Measurements from ENCODE around the gene KIAA1210.
"Not testable (repeated sequence)": the region's sequence is repeated elsewhere in the genome, so short reads cannot be mapped to it uniquely, and the experiment has no call there.

Gene KIAA1210

DNA sequence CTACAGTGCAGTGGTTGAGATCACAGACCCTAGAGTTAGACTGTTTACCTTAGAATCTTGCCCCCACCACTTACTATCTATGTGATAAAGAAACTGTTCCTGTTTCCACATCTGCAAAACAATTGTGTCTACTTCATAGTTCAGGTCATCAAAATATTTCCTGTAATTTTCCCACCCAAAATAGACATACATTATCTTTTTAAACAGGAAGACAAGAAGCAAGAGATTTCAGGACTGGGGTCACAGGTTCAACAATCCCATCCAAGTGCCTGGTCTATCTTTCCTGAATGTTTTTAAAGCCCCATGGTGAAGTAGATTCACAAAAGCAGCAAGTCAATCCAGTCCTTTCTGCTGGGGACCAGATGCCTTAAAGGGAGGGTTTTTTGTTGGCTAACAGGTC is 96.6 kb downstream of the KIAA1210 start:
- DNase-seq: no peak

DNA sequence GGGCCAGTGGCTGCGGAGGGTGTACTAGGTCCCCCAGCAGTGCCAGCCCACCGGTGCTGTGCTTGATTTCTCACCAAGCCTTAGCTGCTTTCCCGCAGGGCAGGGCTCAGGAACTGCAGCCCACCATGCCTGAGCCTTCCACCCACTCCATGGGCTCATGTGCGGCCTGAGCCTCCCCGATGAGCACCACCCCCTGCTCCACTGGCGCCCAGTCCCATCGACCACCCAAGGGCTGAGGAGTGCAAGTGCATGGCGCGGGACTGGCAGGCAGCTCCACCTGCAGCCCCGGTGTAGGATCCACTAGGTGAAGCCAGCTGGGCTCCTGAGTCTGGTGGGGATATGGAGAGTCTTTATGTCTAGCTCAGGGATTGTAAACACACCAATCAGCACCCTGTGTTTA is 98.0 kb downstream of the KIAA1210 start:
- not testable (repeated sequence) for DNase-seq

DNA sequence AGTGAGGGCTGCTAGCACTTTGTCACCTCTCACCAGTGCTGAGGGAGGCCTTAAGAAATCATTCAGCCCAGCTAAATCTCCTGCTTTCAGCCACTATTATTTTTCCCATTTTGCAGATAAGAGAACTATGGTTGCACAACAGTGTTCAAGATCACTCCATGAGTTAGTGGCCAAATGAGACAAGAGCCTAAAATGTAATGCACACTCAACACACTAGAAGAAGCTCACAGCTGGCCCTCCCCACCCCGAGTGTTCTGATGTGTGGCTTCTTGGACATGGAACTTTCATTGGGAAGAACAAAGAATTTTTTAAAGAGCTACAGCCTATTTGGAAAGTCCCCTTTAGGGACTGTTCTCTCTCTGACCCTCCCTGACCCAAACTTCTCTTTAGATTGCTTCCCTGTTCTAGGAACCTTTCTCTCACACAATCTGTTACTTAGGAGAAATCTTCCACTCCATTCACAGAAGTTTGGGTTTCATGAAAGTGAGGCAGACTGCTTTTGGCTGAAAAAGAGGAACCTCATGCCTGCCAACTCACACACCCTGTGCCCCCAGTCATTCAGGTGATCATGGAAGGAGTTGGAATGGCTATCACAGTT is 98.8 kb downstream of the KIAA1210 start:
- DNase-seq: peak; percentile 28 to 50

Data from inflammatory macrophage treated with lipopolysaccharide for 1 hour (primary cell).